ENCODE results near the gene NME4.

NME4 gene

GRCh38 chr16:392450-393030 is 4.5 kb upstream of the NME4 start:
- no peaks in the 10 kb centered on the region for H3K27me3 ChIP-seq (ENCODE audit: insufficient read depth, poor library complexity, severe bottlenecking)
- TF ChIP-seq, protein P1, sequence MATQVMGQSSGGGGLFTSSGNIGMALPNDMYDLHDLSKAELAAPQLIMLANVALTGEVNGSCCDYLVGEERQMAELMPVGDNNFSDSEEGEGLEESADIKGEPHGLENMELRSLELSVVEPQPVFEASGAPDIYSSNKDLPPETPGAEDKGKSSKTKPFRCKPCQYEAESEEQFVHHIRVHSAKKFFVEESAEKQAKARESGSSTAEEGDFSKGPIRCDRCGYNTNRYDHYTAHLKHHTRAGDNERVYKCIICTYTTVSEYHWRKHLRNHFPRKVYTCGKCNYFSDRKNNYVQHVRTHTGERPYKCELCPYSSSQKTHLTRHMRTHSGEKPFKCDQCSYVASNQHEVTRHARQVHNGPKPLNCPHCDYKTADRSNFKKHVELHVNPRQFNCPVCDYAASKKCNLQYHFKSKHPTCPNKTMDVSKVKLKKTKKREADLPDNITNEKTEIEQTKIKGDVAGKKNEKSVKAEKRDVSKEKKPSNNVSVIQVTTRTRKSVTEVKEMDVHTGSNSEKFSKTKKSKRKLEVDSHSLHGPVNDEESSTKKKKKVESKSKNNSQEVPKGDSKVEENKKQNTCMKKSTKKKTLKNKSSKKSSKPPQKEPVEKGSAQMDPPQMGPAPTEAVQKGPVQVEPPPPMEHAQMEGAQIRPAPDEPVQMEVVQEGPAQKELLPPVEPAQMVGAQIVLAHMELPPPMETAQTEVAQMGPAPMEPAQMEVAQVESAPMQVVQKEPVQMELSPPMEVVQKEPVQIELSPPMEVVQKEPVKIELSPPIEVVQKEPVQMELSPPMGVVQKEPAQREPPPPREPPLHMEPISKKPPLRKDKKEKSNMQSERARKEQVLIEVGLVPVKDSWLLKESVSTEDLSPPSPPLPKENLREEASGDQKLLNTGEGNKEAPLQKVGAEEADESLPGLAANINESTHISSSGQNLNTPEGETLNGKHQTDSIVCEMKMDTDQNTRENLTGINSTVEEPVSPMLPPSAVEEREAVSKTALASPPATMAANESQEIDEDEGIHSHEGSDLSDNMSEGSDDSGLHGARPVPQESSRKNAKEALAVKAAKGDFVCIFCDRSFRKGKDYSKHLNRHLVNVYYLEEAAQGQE (IDR thresholded peaks at IDR 0.05; ENCODE audit: insufficient replicate concordance, low read depth), result no peak
- TF ChIP-seq SPI1 (IDR thresholded peaks at IDR 0.05; ENCODE audit: borderline replicate concordance, low read depth) (no peak), GABPA (IDR thresholded peaks at IDR 0.05; ENCODE audit: low read depth) (no peak), POLR2AphosphoS5 (IDR thresholded peaks at IDR 0.05; ENCODE audit: low read depth) (no peak)
- TF ChIP-seq, protein P2, sequence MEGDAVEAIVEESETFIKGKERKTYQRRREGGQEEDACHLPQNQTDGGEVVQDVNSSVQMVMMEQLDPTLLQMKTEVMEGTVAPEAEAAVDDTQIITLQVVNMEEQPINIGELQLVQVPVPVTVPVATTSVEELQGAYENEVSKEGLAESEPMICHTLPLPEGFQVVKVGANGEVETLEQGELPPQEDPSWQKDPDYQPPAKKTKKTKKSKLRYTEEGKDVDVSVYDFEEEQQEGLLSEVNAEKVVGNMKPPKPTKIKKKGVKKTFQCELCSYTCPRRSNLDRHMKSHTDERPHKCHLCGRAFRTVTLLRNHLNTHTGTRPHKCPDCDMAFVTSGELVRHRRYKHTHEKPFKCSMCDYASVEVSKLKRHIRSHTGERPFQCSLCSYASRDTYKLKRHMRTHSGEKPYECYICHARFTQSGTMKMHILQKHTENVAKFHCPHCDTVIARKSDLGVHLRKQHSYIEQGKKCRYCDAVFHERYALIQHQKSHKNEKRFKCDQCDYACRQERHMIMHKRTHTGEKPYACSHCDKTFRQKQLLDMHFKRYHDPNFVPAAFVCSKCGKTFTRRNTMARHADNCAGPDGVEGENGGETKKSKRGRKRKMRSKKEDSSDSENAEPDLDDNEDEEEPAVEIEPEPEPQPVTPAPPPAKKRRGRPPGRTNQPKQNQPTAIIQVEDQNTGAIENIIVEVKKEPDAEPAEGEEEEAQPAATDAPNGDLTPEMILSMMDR (IDR thresholded peaks at IDR 0.05; ENCODE audit: insufficient read depth, low read length), result no peak
- no peak overlapping the region for H3K4me3 ChIP-seq (replicated peaks; ENCODE audit: insufficient read depth, low read length)
- H3K27ac ChIP-seq (replicated peaks), result no peak overlapping the region
- DNase-seq (ENCODE audit: low read depth in 1 of 2, low spot score in 1 of 2), result peak in 1 of 2 experiments; percentile 45

- no peaks in the 10 kb centered on the region for H3K27me3 ChIP-seq (ENCODE audit: insufficient read depth, poor library complexity, severe bottlenecking)
- TF ChIP-seq POLR2AphosphoS5 (IDR thresholded peaks at IDR 0.05; ENCODE audit: low read depth), result no peak
- no peak for TF ChIP-seq GABPA (IDR thresholded peaks at IDR 0.05; ENCODE audit: low read depth)
- TF ChIP-seq, protein P2 (IDR thresholded peaks at IDR 0.05; ENCODE audit: insufficient read depth, low read length), result no peak
- TF ChIP-seq SPI1 (IDR thresholded peaks at IDR 0.05; ENCODE audit: borderline replicate concordance, low read depth), result no peak
- TF ChIP-seq, protein P1 (IDR thresholded peaks at IDR 0.05; ENCODE audit: insufficient replicate concordance, low read depth), result no peak
- H3K4me3 ChIP-seq (replicated peaks; ENCODE audit: insufficient read depth, low read length), result peak overlapping the region; percentile 49
- peak overlapping the region; percentile 85 for H3K27ac ChIP-seq (replicated peaks)
- DNase-seq (ENCODE audit: low read depth in 1 of 2, low spot score in 1 of 2), result no peak
Observed at GRCh38 chr16:396199-396598, 800 bp upstream of the NME4 start.

DNA sequence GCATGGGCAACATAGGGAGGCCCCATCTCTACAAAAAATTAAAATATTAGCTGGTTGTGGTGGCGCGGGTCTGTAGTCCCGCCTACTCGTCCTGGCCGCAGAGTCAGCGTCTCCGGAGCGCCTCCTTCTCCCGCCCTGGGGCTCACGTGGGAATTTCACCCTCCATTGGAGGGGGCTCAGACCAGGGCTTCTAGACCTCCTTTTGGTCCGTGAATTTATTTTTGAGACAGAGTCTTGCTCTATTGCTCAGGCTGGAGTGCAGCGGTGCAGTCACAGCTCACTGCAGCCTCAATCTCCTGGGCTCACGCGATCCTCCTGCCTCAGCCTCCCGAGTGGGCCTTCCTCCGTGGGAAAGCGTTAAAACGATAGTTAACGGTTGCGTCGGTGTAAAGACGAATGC is 394 bp upstream of the NME4 start:
- TF ChIP-seq POLR2AphosphoS5 (IDR thresholded peaks at IDR 0.05; ENCODE audit: low read depth), result no peak
- TF ChIP-seq, protein P1 (IDR thresholded peaks at IDR 0.05; ENCODE audit: insufficient replicate concordance, low read depth), result no peak
- TF ChIP-seq GABPA (IDR thresholded peaks at IDR 0.05; ENCODE audit: low read depth), result no peak
- TF ChIP-seq, protein P2 (IDR thresholded peaks at IDR 0.05; ENCODE audit: insufficient read depth, low read length), result no peak
- TF ChIP-seq SPI1 (IDR thresholded peaks at IDR 0.05; ENCODE audit: borderline replicate concordance, low read depth), result no peak
- Histone ChIP-seq H3K4me3 (replicated peaks; ENCODE audit: insufficient read depth, low read length) (peak overlapping the region; percentile 49), H3K27ac (replicated peaks) (peak overlapping the region; percentile 85), H3K27me3 (ENCODE audit: insufficient read depth, poor library complexity, severe bottlenecking) (no peaks in the 10 kb centered on the region)
- peak; percentile 67 to 80 for DNase-seq (ENCODE audit: low read depth in 1 of 2, low spot score in 1 of 2)

All from HL-60 (cell line).